Effector memory CD8-positive, alpha-beta T cell (primary cell): ENCODE data around the gene TRAF3IP1.
"Not testable (repeated sequence)": the region's sequence is repeated elsewhere in the genome, so short reads cannot be mapped to it uniquely, and the experiment has no call there.

Source experiments
- ATAC-seq: fragments of 150-1000 bp; cut with Tn5 transposase; replicated peaks from 2 replicates; pipeline ENCODE4 v1.10.0; 2021; ENCODE audit warnings: mild to moderate bottlenecking, moderate library complexity
- DNase-seq, 3 experiments: peaks; one replicate each; pipeline ENCODE4 v3.0.0; 2021
- H3K27ac Mint-ChIP-seq, 2 donors: one replicate each; pipeline ENCODE4 v1.8.0; 2022; ENCODE audit warnings: mild to moderate bottlenecking in 2 of 2, mixed read lengths in 2 of 2, moderate library complexity in 2 of 2
- H3K27me3 Mint-ChIP-seq, 2 donors: one replicate each; pipeline ENCODE4 v1.8.0; 2022; ENCODE audit warnings: mixed read lengths in 2 of 2
- H3K36me3 Mint-ChIP-seq: one replicate; pipeline ENCODE4 v1.8.0; 2022; ENCODE audit warnings: mild to moderate bottlenecking, moderate library complexity, mixed read lengths; ENCODE audit not compliant: insufficient read depth
- H3K4me1 Mint-ChIP-seq, 2 donors: one replicate each; pipeline ENCODE4 v1.8.0; 2022; ENCODE audit warnings: low read depth in 2 of 2, mixed read lengths in 2 of 2
- H3K4me3 Mint-ChIP-seq, 2 donors: one replicate each; pipeline ENCODE4 v1.8.0; 2022; ENCODE audit warnings: mild to moderate bottlenecking in 2 of 2, mixed read lengths in 2 of 2, moderate library complexity in 2 of 2
- H3K9me3 Mint-ChIP-seq, 2 donors: one replicate each; pipeline ENCODE4 v1.8.0; 2022; ENCODE audit warnings: mixed read lengths in 2 of 2

Gene TRAF3IP1

DNA sequence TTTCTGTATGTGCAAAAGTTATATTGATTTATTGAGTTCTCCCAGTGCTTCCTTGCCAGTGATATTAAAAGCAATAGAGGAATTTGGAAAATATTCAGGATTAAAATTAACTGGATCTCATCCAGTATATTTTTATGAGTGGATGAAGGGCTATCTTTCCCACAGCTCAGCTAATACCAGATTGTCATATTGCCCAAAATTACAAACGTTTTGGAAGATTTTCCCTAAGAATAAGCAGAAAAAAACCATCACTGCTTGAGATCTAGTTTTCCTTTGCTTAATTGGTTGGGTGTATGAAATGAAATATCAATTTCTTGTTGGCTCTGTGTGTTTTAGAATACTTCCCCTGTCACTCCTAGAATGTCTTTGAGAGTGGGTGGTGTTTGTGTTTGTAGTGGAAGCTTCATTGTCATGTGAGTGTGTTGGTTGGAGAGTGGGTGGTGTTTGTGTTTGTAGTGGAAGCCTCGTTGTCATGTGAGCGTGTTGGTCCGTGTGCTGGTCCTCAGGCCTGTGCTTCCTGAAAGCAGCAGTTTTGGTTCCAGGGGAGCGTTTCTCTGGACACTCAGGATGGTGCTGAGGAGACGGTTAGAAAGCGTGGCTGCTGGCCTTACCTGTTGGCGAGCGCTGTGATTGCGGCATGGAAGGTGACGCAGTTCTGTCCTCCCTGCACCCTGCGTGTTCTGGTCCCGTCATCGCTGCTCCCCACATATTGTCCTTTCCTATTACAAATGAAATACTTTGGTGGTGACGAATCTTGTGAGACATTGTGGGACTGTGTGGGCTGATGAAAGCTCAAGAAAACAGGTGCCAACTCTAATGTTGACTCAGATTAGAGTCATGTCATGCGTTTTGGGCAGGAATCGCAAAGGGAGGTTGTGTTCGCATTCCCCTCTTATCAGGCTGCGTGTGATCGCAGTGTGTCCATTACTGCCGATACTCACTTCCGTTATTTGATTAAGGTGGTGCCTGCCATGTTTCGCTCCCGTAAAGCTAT, 118.8 kb downstream of the TRAF3IP1 start:
- DNase-seq (no peak), ATAC-seq (peak; percentile 68)
- Mint-ChIP-seq H3K4me1 (peaks cover 29 to 62% of the 10 kb centered on the region in 2 donors), H3K36me3 (peaks cover 60% of the 10 kb centered on the region), H3K27ac (peak overlapping the region; percentile 57 to 89), H3K27me3 (no peaks in the 10 kb centered on the region), H3K4me3 (peak overlapping the region; percentile 5 to 65), H3K9me3 (no peaks in the 10 kb centered on the region)

DNA sequence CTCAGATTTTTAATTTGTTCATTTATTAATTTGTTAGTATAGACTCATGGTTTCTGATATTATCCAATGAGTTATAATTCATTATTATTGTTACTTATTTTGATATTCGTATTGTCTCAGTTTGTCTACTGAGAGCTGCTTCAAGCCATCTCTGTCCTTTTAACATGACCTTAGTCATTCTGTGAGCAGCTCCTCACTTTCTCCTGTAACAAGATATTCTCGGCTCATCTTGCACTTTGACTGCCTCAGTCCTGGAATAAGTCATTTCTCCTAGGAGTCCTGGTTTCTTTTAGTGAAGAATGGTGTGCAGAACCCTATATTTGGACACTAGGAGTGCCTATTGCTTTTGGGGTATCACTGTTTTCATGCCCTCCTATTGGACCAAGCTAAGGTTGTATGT, 119.6 kb downstream of the TRAF3IP1 start:
- Mint-ChIP-seq H3K4me3 (peak overlapping the region; percentile 10 to 65), H3K4me1 (peaks cover 26 to 60% of the 10 kb centered on the region in 2 donors), H3K36me3 (peaks cover 62% of the 10 kb centered on the region), H3K9me3 (no peaks in the 10 kb centered on the region), H3K27ac (peak overlapping the region; percentile 57 to 89), H3K27me3 (no peaks in the 10 kb centered on the region)
- DNase-seq (no peak), ATAC-seq (no peak)

DNA sequence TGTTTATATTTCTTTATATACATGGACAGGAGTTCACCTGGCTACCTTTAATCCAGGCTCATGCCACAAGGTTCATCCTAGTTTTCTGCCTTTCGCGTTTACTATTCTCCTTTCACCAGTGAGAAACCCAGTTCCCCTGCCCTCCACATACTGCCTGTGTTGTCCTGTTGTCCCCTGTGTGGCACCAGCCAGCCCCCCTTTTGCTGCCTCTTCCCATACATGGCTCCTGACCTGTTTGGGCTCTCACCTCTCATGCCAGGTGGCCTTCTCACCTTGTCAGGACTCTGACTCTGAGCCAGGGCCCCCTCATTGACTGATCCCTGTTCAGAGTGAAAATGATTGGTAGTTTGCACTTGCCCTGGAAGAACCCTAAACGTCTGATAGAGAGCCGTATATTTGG, 120.0 kb downstream of the TRAF3IP1 start:
- H3K9me3 Mint-ChIP-seq: no peaks in the 10 kb centered on the region
- H3K4me3 Mint-ChIP-seq: peak overlapping the region; percentile 10 to 65
- H3K27me3 Mint-ChIP-seq: no peaks in the 10 kb centered on the region
- H3K27ac Mint-ChIP-seq: peak overlapping the region; percentile 57 to 89
- no peak for DNase-seq
- H3K4me1 Mint-ChIP-seq: peaks cover 26 to 60% of the 10 kb centered on the region in 2 donors
- no peak for ATAC-seq
- H3K36me3 Mint-ChIP-seq: peaks cover 65% of the 10 kb centered on the region

DNA sequence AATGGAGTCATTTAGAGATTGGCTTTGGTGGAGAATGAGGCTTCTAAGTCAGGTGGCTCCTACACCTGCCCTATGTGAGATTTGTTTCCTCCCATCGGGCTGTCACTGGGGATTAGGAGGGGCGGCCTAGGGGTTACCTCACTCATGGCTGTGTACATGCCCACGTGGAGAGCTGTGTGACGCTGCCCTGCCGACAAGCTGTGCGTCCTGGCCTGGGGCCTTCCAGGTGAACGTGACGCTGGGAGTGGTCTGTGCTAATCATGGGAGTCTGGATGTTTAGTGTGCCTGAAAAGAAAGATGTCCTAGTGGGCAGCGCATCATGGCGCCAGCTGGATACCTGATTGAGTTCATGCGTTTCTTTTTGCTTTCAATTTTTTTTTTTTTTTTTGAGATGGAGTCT, 120.4 kb downstream of the TRAF3IP1 start:
- no peaks in the 10 kb centered on the region for H3K9me3 Mint-ChIP-seq
- H3K36me3 Mint-ChIP-seq: peaks cover 68% of the 10 kb centered on the region
- ATAC-seq (no peak), DNase-seq (no peak)
- no peaks in the 10 kb centered on the region for H3K27me3 Mint-ChIP-seq
- peaks cover 26 to 60% of the 10 kb centered on the region in 2 donors for H3K4me1 Mint-ChIP-seq
- H3K4me3 Mint-ChIP-seq: peak overlapping the region in 1 of 2 donors; percentile 65
- H3K27ac Mint-ChIP-seq: peak overlapping the region; percentile 57 to 89

DNA sequence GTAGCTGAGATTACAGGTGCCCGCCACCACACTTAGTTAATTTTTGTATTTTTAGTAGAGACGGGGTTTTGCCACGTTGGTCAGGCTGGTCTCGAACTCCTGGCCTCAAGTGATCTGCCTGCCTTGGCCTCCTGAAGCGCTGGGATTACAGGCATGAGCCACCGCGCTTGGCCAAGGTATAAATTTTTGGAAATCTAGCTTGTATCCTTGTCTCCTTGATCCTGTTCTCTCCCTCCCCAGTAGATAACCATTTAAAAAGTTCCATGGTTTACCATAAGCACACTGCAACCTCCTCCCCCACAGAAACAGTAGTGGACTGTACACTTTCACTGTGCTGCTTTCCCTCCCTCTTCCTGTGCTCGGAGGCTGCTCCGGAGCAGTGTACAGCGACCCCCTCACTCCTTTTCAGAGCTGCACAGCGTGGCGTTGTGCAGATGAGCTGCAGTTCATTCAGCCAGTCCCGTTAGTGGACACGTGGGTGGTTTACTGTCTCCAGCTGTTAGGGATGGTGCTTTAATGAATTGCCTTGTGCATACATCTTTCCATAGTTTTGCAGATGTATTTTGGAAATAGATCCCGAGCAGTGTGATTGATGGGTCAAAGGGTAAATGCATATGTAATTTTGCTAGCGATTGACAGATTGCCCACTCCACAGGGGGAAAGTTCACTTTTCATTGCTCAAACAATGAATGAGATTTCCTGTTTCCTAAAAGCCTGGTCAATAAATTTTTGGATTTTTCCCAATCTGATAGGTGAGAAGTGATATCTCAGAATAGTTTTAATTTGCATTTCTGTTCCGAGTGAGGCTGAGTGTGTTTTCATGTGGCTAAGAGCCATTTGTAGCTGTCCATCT, 121.2 kb downstream of the TRAF3IP1 start:
- H3K36me3 Mint-ChIP-seq: peaks cover 68% of the 10 kb centered on the region
- H3K27ac Mint-ChIP-seq: peak overlapping the region in 1 of 2 donors; percentile 85
- H3K27me3 Mint-ChIP-seq: no peaks in the 10 kb centered on the region
- no peaks in the 10 kb centered on the region for H3K9me3 Mint-ChIP-seq
- ATAC-seq: no peak
- peaks cover 23 to 63% of the 10 kb centered on the region in 2 donors for H3K4me1 Mint-ChIP-seq
- no peak overlapping the region for H3K4me3 Mint-ChIP-seq
- no peak for DNase-seq

DNA sequence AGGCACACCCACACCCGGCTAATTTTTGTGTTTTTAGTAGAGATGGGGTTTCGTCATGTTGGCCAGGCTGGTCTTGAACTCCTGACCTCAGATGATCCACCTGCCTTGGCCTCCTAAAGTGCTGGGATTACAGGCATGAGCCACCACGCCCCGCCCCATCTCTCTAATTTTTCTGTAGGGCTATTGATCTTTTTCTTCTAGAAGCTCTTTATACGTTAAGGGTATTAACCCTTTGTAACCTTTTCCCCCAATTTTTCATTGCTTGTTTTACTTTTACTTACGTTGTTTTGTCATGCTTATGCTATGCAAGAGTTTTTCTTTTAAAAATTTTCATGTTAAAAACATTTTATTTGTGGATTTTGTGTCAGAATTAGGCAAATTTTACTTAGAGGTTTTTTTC, 121.9 kb downstream of the TRAF3IP1 start:
- Mint-ChIP-seq H3K4me1 (peaks cover 22 to 62% of the 10 kb centered on the region in 2 donors), H3K36me3 (peaks cover 68% of the 10 kb centered on the region), H3K27ac (peak overlapping the region in 1 of 2 donors; percentile 82)
- H3K9me3 Mint-ChIP-seq, DNase-seq, H3K4me3 Mint-ChIP-seq, ATAC-seq, H3K27me3 Mint-ChIP-seq: not testable (repeated sequence)

DNA sequence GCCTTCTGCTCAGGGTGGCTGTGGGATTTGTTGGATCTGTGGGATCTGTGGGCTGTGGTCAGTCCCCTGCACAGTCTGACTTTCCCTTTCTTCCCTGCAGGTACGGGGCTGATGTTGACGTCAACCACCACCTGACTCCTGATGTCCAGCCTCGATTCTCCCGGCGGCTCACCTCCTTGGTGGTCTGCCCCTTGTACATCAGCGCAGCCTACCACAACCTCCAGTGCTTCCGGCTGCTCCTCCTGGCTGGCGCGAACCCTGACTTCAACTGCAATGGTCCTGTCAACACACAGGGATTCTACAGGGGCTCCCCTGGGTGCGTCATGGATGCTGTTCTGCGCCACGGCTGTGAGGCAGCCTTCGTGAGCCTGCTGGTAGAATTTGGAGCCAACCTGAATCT, 123.9 kb downstream of the TRAF3IP1 start:
- Mint-ChIP-seq H3K4me3 (no peak overlapping the region), H3K9me3 (no peaks in the 10 kb centered on the region), H3K27me3 (no peaks in the 10 kb centered on the region), H3K4me1 (peaks cover 23 to 65% of the 10 kb centered on the region in 2 donors), H3K36me3 (peaks cover 76% of the 10 kb centered on the region), H3K27ac (peak overlapping the region in 1 of 2 donors; percentile 79)
- ATAC-seq: no peak
- no peak for DNase-seq

DNA sequence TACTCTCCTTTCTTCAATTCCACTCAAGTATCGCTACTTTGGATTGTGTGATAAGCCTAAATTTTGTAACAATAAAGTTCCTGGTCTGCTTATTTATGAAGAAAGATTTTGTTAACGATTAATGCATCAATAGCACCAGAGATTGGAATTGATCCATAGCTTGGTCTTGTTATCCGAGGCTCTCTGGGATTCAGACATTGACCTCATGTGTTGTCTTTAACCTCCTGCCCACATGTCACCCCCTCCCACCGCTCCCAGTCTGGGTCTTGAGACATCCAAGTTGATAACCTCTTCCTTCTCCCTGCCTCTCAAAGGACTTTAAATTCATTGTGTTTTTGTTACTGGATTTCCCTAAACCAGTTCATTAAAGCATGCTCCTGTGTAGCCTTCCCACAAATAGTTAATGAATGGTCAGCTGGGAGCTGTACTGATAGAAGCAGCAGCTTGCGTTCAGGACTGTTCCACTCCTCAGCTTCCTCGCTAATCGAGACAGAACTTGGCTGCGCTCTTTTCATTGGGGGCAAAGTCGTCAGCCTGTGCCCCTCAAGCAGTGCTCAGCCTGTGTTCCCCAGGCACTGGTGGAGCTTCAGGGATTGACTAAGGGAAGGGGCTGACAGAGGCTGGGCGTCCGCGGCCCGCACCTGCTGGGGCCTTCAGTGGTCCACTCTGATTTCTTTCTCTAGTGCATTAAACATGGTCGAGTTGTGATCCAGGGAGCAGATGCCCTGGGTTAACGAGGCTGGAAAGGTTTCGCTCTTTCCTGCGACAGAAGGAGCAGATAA, 125.3 kb downstream of the TRAF3IP1 start:
- no peak for ATAC-seq
- Mint-ChIP-seq H3K9me3 (no peaks in the 10 kb centered on the region), H3K36me3 (peaks cover 78% of the 10 kb centered on the region), H3K4me3 (no peak overlapping the region), H3K27ac (peak overlapping the region in 1 of 2 donors; percentile 38), H3K27me3 (no peaks in the 10 kb centered on the region), H3K4me1 (peaks cover 21 to 56% of the 10 kb centered on the region in 2 donors)
- DNase-seq: no peak

DNA sequence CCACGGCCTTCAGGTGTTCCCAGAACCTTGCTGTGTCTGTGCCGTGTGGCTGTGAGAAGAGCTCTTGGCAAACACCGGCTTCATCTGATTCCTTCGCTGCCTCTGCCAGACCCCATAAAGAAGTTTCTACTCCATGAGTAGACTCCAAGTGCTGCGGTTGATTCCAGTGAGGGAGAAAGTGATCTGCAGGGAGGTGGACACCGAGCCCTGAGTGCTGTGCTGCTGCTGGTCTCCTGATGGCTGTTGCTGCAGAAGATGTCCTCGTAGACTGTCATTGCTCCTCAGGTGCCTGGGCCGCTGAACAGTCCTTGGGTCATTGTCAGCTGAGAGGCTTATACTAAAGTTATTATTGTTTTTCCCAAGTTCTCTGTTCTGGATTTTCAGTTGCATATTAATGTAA, 126.1 kb downstream of the TRAF3IP1 start:
- no peaks in the 10 kb centered on the region for H3K9me3 Mint-ChIP-seq
- no peak overlapping the region for H3K4me3 Mint-ChIP-seq
- ATAC-seq: no peak
- DNase-seq: no peak
- H3K4me1 Mint-ChIP-seq: peaks cover 20 to 49% of the 10 kb centered on the region in 2 donors
- H3K27me3 Mint-ChIP-seq: no peaks in the 10 kb centered on the region
- H3K36me3 Mint-ChIP-seq: peaks cover 74% of the 10 kb centered on the region
- H3K27ac Mint-ChIP-seq: peak overlapping the region in 1 of 2 donors; percentile 38

DNA sequence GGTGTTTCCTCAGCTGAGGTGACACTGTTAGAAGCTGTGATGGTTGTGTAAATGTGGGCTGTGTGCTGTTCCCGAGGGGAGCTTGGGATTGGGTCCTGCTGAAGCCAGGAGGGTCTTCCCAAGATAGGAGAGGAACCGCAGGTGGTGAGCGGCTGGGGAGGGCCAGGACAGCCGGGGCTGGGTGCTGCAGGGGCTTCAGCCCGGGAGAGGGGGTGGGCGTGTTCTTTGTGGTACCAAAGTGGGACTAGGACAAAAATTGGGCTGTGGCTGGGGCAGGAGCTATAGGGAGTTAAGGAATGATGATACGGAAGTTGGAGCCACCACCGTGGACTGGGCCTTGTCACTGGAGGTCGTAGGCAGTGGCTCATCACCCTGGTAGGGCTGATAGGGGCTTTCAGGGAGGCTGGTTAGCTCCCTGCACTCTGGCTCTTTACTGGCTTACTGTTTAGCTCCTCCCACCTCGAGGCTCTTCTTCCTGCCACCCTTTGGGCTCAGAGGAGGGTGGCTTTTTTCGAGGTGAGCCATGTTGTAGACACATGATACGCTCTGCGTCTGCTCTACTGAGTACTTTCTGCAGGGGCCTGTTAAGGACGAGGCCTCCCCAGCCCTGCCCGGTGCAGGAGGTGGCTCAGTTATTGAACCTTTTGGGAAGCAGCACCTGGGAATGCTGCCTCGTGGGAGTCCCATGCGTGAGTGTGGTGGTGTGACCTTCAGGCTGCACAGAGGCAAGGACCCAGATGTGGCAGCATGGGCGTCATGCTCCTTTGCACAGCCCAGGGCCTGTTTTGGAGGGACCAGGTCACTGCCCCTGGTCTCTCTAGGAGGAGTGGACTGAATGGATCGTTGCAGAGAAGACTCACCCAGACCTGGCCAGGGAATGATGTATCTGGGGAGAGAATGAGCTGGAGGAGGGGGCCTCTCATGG, 128.0 kb downstream of the TRAF3IP1 start:
- ATAC-seq (no peak), DNase-seq (no peak)

DNA sequence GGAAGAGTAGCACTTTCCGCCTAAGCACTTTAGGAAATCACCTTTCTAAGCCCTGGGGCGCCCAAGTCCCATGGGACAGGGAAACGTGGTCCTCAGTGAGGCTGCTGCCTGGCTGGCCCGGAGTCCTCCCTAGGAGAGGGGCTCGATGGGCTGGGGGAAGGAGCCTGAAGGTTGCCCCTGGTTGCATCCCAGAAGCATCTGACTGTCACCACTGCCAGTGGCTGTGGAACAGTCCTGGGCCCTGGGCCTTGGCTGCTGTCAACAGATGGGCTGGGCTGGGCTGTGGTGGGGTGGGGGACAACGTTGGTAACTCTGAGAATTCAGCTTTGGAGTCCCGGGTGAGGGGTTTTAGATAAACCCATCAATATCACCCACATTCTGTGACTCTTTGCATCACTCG, 128.9 kb downstream of the TRAF3IP1 start:
- DNase-seq: no peak
- Mint-ChIP-seq H3K9me3 (no peaks in the 10 kb centered on the region), H3K4me1 (peaks cover 13 to 26% of the 10 kb centered on the region in 2 donors), H3K4me3 (no peak overlapping the region), H3K27ac (peak overlapping the region in 1 of 2 donors; percentile 12), H3K36me3 (peaks cover 57% of the 10 kb centered on the region), H3K27me3 (no peaks in the 10 kb centered on the region)
- ATAC-seq: no peak

More for the DNA sequence above, 128.0 kb downstream of the TRAF3IP1 start:
- Mint-ChIP-seq H3K27me3 (no peaks in the 10 kb centered on the region), H3K4me3 (no peak overlapping the region), H3K36me3 (peaks cover 66% of the 10 kb centered on the region), H3K27ac (peak overlapping the region; percentile 62 to 91), H3K9me3 (no peaks in the 10 kb centered on the region), H3K4me1 (peaks cover 13 to 33% of the 10 kb centered on the region in 2 donors)

DNA sequence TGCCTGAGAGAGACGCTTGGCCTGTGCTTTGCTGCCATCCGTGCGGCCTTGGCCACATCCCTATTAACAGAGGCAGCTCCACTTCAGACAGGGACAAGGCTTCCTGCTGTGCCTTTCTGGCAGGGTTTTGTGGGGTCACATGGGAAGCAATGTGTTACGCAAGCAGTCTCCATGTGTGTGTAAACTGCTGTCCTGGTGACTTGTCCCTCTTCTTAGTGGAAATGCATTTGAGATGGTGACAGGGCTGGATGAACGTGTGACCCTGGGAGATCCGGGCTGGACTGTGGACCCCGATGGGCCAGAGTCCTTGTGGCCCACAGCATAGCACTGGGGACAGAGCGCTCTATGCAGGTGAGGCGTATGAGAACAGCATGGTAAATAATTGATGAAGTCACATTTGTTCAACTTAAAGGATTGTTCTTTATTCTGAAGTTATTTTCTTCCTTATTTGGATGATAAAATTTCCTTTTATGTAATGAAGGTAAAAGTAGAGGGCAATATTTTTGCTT, 129.6 kb downstream of the TRAF3IP1 start:
- peak overlapping the region in 1 of 2 donors; percentile 12 for H3K27ac Mint-ChIP-seq
- no peak overlapping the region for H3K4me3 Mint-ChIP-seq
- peaks cover 50% of the 10 kb centered on the region for H3K36me3 Mint-ChIP-seq
- ATAC-seq (no peak), DNase-seq (no peak)
- H3K4me1 Mint-ChIP-seq: peaks cover 13 to 23% of the 10 kb centered on the region in 2 donors
- no peaks in the 10 kb centered on the region for H3K9me3 Mint-ChIP-seq
- H3K27me3 Mint-ChIP-seq: no peaks in the 10 kb centered on the region
